Activated CD8-positive, alpha-beta memory T cell treated with anti-CD3 and anti-CD28 coated beads for 4 hours (primary cell): ENCODE measurements around the gene KIF2A.

ENCODE experiments used
- DNase-seq, 2 donors: peaks; one replicate each; pipeline ENCODE4 v3.0.0-alpha.2; 2020; ENCODE audit warnings: low read depth in 2 of 2

The KIF2A gene

DNA sequence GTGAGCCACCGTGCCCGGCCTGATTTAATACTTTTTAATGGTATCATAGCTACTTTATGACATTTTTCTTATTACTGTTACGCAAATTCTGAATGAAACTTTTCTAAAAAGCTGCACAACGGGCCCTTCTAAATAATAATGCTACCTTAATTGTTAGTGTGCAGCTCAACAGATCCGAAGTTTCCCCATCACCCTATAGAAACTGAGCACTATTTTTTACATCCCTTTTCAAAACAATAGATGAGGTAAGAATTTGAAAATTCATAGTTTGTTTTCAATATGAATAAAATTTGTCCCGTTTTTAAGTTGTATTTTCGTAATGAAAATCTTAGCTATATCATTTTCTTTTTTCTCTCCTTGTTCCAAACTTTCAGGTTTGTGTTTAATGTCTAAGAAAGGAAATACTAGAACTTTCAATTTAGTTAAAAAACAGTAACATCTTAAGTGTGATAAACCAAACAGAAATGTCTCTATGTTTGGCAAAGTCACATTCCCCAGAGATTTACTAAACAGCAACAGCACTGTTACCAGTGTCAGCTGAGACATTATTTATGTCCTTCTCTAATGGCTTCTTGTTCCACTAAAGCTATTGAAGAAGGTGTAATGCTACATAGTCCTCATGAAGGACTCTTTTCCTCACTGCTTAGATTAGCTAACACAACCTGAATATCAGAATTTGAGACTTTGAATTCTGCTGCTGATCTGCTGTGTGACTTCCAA is 22.9 kb downstream of the KIF2A start:
- no peak for DNase-seq

DNA sequence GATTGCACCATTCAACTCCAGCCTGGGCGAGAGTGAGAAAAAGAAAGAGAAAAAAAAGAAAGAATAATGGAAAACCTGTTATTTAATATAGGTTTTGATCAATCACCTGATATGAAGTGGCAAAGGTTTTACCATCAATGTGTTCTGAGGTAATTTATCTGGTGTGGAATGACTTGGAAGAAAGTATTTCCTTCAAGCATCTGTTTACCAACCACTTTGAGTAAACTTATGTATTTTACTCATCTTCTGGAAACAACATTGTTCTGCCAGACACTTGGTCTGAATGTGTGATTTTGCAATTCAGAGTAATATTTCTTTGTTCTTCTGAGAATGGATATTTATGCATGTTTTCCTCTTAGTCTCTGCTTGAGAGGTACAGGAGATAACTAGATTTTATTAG is 24.3 kb downstream of the KIF2A start:
- DNase-seq = no peak

DNA sequence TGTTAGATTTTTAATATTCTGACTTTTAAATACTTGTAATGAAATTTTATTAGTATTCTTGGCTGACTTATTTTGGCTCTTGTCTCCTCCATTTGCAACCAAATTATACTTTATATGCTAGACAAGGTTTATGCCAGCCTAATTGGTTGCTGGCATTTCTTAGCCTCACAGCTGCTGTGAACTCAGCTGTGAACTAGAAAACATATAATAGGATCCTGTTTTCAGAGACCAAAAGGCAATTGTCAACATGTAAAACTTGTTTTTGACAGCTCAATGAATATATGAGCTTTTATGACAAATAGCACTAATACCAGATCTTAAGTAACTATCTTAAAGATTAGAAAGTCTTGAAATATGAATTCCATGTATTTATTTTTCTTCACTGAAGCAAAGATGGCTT is 25.9 kb downstream of the KIF2A start:
- DNase-seq = no peak

DNA sequence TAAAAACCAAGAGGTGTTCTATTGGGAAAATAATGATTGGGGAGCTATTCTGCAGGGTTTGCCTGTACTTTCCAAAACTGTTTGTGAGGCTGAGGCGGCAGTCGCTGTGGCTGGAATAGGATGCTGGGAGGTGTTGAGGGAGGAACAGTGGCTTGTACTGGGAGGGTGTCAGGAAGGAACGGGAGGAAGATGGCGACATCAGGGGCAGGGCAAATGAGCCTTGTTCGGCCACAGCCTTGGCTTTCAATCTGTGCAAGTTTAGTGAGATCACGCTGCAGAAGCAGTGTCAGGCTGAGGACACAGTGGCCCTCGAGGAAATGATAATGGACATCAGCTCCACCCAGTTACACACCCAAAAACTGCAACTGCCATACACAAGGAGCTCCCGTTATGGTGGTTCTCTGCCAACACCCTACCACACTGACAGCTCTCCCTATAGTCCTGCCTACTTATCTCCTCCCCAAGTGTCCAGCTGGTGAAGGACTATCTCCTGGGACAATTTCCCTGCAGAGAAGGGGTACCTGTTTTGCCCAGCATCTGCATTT is 27.3 kb downstream of the KIF2A start:
- DNase-seq = no peak

DNA sequence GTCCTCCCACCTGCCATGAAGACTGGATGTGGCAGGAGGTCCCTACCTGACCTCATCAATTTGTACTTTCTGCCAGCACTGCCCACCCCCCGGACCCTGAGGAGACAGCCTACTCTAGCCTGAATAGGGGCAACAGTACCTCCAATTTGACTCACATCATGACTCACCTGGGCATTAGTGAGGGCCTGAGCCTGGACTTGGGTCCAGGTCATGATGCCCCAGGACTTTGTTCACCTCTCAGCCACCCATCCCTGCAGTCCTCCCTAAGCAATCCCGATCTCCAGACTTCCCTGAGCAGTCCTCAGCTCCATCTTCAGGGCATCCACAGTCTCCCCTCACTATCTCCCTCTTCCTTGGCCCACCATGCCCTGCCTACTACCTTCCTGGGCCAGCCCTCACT is 28.1 kb downstream of the KIF2A start:
- DNase-seq = no peak

DNA sequence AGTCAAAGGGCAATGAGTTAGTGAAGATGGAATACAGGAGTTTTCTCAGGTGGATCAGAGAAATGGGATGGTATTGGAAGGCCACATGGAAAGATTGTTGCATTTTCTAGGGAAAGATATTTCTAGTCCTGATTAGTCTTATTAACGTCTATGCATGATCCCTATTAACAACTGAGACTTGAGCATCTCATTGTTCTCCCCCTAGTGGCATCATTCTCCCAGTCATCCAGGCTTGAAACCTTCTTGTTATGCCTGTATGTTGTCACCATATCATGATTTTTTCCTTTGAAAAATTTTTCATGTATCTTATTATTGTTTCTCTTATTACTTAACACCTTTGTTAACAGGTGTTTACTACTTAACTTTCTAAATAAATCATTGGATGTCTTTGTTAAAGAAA is 34.4 kb downstream of the KIF2A start:
- no peak for DNase-seq

DNA sequence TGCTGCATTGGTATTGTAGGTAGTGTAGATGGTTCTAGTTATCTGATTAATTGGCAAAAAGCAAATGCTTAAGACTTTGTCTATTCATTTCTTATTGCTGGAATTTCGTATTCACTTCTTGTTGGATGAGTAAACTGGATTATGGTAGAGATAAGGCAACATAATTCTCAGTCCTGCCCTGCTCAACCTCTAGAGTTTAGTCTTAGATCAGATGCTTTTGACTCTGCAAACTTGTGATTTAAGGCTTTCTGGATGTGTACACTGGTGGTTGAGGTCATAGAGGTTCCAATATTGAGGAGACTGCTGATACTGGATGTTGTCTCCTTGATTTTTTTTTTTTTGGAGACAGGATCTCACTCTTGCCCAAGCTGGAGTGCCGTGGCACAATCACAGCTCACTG is 35.0 kb downstream of the KIF2A start:
- DNase-seq = no peak

DNA sequence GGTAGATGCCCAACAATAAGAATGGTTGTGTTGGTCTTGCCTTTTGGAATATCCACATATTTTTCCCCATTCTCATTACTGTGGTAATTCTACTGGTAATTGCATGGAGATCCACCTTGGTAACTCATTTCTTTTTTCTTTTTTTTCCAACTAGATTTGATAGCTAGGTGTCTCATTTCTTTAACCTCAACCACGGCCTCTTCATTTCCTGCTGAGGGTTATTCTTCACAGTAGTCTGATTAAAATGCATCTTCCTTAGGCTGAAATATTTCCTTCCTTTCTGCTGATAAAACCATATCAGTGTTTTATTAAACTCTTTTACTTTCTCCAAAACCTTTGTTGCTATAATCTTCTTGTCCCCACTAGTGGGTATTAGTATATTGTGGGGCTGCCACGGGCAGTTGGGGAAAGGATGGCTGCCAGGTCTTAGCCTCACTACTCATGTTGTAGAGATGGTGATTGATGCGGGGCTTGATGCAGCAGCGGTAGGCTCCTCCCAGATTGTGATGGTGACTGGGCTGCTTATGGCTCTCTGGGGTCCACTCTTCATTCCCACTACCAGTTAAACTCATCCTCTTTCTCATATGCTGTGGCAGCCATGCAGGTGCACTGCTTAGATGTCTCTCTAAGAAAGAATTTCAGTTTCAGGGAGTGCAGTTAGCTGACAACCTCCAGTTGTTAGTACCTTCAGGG is 35.9 kb downstream of the KIF2A start:
- no peak for DNase-seq

DNA sequence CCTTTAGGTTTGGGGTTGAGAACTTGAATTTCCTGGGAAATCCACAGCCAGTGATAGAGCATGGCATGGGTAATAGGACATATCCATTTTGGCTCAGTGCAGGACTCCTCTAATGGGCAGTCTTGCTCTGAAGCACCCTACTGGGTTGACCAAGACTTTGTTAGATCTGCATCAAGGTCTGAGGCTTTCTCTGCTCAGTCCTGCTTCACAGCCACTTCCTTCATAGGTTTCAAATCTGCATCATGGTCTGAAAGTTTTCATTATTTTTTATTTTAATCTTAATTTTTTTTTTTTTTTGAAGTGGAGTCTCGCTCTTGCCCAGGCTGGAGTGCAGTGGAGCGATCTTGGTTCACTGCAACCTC is 36.5 kb downstream of the KIF2A start:
- DNase-seq = no peak

DNA sequence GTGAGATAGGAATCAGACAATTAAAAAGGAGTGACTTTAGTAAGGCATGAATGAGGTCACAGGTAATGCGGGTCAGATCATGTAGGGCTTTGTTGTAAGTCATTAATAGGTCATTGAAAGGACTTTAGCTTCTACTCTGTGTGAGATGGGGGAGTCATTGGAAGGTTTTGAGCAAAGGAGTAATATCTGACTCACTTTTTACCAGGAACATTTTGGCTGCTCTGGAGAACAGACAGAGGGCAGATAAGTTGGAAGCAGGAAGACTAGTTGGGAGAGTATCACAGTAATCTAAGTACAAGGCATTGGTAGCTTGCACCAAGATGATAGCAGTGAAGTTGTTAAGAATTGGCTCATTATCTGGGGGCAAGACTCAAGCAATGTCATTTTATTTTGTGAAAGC is 37.4 kb downstream of the KIF2A start:
- DNase-seq = no peak

DNA sequence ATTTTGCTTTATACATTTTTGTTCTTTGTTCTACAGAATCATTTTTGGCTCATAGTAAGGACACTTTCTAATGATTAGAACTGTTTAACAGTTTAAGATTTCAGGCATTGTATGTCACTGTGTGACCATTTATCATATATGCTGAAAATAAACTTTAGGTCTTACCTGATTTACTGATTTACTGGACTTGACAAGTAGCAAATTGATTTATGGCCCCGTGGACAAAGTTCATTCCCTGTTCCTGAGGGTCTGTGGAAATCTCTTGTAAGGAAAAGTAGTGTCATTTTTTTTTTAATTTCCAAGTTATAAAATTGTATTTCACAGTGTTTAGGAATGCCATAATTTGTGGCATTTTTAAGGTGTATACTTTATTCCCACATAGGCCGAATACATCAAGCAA is 40.7 kb downstream of the KIF2A start:
- DNase-seq = no peak

DNA sequence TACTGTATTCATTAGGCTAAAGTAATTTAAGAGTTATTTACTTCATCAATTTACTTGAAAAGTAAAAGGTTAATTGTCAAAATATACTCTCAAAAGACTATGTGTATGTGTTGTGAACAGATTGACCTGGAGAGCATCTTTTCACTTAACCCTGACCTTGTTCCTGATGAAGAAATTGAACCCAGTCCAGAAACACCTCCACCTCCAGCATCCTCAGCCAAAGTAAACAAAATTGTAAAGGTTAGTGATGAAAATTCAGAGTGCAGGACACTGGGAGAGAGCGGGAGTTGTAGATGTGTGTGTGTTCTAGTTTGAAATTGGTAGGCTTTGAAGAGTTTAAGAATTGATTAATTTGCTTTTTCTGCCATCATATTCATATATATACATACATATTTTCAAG is 41.9 kb downstream of the KIF2A start:
- no peak for DNase-seq

DNA sequence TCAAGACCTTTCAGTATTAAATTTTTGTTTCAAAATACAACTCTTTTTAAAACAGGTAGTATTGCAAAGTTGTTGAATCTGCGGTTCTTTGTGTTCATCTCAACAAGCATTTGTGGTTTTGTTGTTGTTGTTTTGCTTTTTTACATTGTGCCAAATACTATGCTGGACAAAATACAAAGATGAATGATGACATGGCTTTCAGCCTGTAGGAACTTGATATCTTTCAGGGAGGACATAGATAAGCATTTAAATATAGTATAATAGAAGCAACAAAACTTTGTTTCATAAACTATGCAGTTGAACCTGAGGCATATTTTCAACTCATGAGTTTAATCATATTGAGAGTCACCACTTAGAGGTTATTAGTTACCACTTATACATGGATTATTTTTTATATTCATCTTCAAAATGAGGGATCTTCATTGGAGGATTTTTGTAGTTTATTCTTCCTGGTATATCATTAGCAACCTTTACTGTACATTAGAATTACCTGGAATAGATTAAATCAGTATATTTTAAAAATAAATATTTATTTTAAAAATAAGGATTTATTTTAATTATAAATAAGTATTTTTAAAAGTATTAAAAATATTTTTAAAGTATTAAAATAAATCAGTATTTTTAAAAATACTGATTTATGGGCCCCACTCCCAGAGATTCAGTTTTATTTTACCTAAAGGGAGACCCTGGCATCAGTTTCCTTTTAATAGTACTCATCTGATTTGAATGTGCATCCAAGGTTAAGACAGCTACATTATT is 42.9 kb downstream of the KIF2A start:
- DNase-seq = no peak

DNA sequence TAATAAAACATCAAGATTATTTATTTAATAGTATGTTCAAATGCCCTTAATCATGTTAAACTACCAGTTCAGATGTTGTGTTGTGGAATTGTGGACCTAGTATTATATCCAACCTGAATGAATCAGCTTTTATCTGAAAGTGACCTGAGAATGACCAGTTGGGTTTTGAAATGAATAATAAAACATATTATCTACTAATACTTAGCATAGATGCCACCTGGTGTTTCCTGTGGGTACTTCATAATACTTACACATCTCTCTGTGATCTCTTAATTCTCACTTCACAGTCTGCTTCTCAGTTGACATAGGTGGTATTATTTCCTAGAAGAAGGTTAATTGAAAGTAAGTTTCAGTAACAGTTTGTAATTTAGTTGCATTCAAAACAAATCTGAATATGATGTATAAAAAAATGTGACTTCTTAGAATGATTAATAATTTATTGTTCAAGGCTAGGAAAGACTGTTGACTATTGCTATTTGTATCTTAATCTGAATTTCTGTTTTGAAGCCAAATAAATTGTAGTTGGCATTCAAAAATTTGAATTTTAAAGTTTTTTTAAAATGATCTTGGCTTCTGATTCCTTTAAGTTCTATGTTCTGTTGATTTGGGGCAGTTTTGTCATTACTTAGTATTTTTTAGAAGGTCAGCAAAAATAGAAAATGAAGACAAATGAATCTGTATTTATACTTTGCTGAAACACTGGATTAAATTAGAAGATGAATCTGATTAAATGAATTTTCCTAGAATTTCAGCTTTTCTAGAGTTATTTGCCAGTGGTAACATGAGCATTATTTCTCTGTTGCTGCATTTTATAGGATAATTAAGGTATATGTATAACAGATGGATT is 48.2 kb downstream of the KIF2A start:
- DNase-seq = no peak

DNA sequence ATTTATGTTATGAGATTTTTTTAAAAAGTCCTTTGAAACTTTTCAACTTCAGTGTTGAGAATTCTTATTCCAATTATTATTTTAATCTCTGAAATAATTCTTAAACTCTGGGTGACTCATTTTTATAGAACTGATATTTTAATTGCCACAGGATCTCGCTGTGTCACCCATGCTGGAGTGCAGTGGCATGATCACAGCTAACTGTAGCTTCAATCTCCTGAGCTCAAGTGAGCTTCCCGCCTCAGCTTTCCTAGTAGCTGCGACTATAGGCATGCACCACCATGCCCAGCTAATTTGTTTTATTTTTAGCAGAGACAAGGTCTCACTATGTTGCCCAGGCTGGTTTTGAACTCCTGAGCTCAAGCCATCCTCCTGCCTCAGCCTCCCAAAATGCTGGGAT is 56.7 kb downstream of the KIF2A start:
- DNase-seq = no peak

DNA sequence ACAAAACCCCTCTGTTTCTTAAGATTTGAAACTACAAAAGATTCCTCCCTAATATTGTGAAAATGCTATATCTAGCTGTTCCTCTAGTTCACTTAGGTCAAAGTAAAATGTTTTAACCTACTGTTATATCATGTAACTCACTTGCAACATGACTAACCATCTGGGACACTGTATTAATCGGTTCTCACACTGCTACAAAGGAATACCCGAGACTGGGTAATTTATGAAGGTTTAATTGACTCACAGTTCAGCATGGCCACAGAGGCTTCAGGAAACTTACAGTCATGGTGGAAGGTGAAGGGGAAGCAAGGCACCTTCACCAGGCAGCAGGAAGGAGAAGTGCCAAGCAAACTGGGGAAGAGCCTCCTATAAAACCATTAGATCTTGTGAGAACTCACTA is 63.0 kb downstream of the KIF2A start:
- no peak for DNase-seq

DNA sequence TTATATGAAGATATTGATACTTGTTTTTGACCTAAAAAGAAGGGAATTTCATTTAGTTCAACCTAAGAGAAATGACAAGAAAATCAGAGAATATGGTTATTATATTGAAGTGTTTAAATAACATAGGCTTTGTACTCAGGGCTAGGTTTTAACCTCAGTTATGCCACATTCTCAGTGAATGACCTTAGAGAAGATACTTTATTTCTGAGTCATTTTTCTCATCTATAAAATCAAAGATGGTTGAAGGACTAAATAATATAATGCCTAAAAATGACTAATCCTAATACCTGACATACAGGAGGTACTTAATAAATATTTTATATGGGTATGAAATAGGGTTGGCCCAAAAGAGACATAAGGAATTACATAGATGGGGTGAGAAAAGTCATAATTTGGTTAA is 65.4 kb downstream of the KIF2A start:
- no peak for DNase-seq

DNA sequence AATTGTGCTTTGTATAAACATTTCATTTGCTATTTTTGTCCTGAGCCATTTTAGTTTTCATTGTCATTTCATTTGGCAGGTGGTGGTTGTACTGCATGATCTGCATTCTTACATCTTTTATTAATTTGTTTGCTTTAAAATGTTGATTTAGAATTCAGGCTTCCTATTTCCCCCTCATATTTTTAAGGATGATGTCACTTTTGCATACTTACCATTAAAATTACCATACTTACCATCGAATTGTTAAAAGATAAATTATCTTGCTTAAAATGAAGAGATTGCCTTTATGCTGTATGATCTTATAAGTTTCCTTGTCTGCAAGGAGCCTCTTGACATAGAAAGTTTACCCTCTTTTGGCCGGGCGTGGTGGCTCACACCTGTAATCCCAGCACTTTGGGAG is 66.6 kb downstream of the KIF2A start:
- DNase-seq = no peak

DNA sequence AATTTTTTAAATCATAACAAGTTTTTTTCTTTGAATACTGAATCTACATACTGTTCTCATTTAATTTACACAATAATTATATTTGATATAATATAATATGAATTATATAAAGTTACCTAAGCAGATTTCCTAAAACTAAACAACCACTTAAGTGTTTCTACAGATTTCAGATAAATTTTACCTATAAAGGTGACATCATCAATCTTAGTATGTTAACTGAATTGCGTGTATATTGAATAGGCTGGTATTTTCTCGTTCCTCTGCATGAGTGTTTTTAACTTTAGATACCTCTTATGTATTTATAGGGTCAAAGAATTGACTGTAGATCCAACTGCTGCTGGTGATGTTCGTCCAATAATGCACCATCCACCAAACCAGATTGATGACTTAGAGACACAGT is 67.4 kb downstream of the KIF2A start:
- DNase-seq = no peak

DNA sequence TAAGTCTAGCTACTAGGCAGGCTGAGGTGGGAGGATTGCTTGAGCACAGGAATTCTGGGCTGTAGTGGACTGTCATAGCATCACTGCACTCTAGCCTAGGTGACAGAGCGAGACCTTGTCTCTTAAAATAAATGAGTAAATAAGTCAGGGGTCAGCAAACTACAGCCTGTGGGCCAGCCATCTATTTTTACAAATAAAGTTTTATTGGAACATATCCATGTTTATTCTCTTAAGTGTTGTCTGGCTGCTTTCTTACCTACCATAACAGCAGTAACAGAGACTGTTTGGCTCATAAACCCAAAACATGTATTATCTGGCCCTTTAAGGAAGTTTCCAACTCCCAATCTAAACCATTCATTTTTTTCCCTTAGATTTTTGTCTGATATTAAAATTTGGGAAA is 68.1 kb downstream of the KIF2A start:
- DNase-seq = no peak

DNA sequence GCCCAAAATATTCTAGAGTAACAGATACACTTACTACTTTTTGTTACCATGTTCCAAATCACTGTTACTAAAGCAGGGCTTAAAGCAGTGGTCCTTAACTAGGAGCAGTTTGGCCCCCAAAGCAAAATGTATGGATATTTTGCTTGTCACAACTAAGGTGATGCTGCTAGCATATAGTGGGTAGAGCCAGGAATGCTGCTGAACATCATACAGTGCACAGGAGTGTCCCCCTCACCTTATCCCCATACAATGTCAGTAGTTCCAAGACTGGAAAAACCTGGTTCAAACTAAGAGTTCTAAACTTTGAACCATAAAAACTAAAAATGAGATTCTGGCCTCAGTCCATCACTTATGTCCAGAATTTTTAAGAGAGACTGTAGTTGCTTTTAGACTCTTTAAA is 69.6 kb downstream of the KIF2A start:
- no peak for DNase-seq

DNA sequence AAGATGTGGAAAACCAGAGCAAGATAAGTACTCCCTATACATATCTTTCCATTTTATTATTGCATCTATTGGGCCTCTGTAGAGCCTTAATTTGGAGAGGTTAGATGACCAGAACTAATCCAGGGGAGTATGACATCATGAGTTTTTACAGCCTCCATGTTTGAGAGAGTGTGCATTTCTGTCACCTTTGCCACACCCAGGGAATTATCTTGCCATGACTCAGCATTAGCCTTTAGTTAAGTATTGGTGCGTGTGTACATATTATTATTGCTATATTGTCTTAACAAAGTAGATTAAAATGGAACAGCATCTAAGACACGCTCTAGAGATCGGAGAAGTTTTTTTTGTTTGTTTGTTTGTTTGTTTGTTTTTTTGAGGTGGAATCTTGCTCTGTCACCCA is 70.1 kb downstream of the KIF2A start:
- no peak for DNase-seq
